Medulla oblongata (tissue), 1 donor: ENCODE results near the gene SLC35G3.
"Not testable (repeated sequence)": the region's sequence is repeated elsewhere in the genome, so short reads cannot be mapped to it uniquely, and the experiment has no call there.

Experiments
- DNase-seq: peaks from one replicate; pipeline ENCODE4 v3.0.0-alpha.2; 2015; ENCODE audit errors: extremely low spot score

SLC35G3 gene

DNA sequence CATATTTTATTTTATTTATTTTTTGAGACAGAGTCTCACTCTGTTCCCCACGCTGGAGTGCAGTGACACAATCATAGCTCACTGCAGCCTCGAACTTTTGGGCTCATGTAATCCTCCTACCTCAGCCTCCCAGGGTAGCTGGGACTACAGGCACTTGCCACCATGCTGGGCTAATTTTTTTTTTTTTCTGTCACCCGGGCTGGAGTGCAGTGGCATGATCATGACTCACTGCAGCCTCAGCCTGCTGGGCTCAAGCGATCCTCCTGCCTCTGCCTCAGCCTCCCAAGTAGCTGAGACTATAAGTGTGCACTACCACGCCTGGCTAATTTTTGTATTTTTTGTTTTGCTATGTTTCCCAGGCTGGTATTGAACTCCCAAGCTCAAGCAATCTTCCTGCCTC, 29.5 kb downstream of the SLC35G3 start:
- no peak for DNase-seq

- DNase-seq: no peak
Observed at GRCh38 chr17:35163886-35164285, 30.3 kb downstream of the SLC35G3 start.

- DNase-seq: no peak
Observed at GRCh38 chr17:35162755-35163154, 31.4 kb downstream of the SLC35G3 start.

DNA sequence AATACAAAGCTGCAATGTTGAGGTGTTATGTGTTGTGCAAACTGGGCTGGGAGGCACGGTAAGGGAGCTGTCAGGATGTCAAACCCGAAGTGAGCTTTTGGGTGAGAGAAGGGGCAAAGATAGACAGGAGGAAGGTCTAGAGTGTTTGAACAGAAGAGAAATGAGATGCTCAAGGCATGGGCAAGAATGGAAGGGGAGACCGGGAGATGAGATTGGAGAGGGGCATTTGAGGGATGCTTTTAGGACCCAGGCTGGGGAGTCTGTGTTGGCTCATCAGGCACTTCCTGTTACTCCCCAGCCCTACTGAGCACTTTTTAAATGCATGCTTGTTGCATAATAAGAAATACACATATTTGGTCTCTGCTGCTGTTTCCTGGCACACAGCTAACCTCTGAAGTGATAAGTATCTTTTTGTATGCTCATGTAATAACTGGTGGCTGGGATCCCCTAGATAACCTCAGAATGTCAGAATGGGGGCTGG, 32.9 kb downstream of the SLC35G3 start:
- no peak for DNase-seq

- DNase-seq: no peak
Observed at GRCh38 chr17:35160354-35161201, 33.6 kb downstream of the SLC35G3 start.

- no peak for DNase-seq
Observed at GRCh38 chr17:35159940-35160339, 34.3 kb downstream of the SLC35G3 start.

DNA sequence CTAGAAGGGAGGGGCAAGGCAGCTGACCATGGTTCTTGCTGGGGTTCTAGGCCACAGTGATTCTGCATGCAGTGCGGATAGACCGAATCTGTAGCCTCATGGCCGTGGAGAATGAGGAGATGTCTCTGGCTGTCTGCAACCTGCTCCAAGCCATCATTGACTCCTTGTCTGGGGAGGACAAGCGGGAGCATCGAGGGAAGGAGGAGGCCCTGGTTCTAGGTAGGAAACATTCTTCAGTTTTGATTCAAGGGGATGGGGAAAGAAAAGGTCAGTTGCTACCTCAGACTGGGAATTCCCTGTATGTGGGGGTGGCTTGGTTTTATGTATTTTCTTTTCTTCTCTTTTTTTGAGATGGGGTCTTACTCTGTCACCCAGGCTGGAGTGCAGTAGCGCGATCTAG, 38.9 kb downstream of the SLC35G3 start:
- DNase-seq: no peak

DNA sequence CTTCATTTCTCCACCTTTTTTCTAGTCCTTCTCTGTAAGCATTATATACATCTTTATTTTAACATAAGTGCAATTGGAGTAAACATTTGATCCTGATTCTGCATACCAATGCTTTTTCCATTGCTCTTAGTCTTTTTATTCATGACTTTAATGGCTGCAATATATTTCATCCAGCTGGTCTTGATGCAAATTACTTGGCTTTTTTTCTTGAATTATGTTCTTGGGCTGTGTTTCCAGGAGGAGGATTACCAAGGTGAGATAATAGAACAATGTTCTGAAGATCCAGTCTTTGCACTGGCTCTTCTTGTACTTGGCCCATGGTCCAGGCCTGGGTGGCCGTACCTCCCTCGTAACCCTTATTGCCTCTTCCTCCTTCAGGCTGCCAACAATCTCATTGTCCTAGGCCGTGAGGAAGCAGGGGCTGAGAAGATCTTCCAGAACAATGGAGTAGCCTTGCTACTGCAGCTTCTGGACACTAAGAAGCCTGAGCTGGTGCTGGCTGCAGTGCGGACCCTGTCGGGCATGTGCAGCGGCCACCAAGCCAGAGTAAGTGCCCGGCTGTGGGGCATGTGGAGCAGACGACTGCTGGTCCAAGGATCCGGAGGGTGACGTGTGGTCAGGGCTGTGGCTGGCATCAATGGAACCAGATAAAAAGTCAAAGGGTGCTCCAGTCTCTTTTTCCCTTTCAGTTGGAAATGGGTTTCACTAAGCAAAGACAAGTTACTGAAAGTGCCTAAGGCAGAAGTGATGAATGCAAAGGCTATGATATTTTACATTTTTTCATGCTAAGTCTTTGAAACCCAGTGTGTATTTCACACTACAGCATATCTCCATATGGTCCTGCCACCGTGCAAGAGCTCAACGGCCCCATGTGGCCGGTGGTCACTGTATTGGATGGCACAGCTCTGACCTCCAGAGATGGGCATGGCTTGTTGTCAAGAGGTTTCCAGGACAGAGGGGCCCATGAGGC, 39.7 kb downstream of the SLC35G3 start:
- DNase-seq: no peak

DNA sequence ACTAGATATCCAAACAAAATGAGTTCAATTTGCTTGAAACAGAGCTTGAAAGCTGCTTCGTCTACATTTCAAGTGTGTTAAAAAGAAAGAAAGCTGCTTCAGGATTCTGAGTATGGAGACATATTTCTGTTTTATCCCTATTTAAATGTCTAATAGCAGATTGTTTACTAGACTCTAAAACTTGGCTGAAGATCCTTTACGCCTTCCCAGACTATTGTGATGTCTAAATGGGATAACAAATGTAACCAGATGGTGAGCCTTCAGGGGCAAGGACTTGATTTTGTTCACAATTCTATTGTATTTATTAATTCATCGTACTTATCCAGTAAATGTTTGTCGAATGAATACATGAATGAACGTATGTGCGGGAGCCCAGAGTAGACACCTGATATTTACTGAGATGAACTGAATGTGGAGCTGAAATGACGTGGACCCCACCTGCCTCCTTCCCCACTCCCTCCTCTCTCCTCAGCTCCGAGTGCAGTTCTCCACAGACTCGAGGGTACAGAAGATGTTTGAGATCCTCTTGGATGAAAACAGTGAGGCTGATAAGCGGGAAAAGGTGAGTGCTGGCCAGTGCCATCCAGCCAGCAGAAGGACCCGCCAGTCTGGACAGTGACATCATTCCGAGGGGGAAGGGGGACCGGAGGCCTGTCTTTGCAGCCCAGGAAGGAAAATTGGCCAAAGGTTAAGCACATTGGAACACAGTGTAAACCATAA, 41.6 kb downstream of the SLC35G3 start:
- DNase-seq: no peak

- not testable (repeated sequence) for DNase-seq
Observed at GRCh38 chr17:35151080-35151479, 43.1 kb downstream of the SLC35G3 start.

DNA sequence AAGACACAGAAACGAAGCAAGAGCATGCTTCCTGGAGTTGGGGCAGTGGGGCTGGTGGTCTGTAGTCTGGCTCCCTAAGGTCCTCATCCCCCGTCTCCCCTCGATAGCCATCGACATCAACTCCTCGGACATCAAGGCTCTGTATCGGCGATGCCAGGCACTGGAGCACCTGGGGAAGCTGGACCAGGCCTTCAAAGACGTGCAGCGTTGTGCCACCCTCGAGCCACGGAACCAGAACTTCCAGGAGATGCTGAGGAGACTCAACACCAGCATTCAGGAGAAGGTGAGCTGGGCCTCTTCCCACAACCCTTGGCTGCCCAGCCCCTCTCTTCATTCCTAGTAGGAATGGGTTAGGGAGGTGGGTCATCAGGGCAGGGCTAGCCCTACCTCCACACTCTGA, 44.3 kb downstream of the SLC35G3 start:
- no peak for DNase-seq

- no peak for DNase-seq
Observed at GRCh38 chr17:35148144-35148543, 46.0 kb downstream of the SLC35G3 start.

GRCh38 chr17:35147375-35147905, 46.8 kb downstream of the SLC35G3 start, which contains the start of gene UNC45B:
UNC45B (plus strand) TSS chr17:35147817; CDS start chr17:35148264, 447 bp downstream.
- DNase-seq: no peak

GRCh38 chr17:35146214-35146833, 47.9 kb downstream of the SLC35G3 start:
- no peak for DNase-seq

GRCh38 chr17:35144840-35145239, 49.4 kb downstream of the SLC35G3 start:
- DNase-seq: no peak
